GM21576 (cell line): ENCODE data around the gene ZNF74.
"Not testable (repeated sequence)": the region's sequence is repeated elsewhere in the genome, so short reads cannot be mapped to it uniquely, and the experiment has no call there.

Experiments
- ATAC-seq: cut with Tn5 transposase; IDR thresholded peaks from one replicate; pipeline ENCODE4 v1.9.1; 2021; ENCODE audit warnings: mild to moderate bottlenecking, moderate library complexity; ENCODE audit not compliant: unreplicated experiment

The ZNF74 gene

DNA sequence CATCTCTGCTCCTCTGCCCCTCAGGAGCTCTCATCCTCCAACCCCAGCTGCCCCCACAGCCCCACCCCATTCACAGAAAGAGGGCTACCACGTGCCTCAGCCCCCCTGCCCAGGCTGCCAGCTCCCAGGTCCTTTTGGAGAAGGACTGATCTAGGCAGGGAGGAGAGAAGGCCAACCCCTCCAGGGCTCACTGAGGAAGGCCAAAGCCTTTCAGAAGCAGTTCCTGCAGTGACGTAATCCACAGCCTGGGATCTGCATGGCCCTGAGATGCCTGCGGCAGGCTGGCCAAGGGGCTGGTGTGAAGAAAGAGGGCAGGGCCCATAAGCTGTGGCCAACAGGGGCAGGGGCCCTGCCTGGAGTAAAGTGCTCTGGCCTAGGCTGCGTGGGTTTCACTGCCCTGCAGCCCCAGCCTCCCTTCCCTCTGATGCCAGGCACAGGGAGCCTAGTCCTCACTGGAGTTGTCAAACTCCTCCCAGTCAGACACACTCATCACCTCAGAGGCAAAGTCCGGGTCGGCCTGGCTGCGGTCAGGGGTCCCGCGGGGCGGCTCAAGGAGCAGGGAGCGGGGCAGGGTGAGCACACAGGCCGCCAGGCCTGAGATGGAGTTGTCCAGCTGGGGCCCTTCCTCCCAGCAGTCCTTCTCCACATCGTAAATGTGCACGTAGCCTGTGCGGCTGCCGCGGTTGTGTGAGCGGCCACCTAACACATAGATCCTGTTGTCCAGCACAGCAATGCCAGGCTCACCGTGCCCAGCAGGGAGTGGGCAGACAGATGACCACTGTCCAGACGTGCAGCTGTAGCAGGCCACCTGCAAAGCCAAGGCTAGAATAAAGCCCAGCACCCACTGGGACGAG lies 47.9 kb downstream of the ZNF74 start:
- ATAC-seq, result no peak

DNA sequence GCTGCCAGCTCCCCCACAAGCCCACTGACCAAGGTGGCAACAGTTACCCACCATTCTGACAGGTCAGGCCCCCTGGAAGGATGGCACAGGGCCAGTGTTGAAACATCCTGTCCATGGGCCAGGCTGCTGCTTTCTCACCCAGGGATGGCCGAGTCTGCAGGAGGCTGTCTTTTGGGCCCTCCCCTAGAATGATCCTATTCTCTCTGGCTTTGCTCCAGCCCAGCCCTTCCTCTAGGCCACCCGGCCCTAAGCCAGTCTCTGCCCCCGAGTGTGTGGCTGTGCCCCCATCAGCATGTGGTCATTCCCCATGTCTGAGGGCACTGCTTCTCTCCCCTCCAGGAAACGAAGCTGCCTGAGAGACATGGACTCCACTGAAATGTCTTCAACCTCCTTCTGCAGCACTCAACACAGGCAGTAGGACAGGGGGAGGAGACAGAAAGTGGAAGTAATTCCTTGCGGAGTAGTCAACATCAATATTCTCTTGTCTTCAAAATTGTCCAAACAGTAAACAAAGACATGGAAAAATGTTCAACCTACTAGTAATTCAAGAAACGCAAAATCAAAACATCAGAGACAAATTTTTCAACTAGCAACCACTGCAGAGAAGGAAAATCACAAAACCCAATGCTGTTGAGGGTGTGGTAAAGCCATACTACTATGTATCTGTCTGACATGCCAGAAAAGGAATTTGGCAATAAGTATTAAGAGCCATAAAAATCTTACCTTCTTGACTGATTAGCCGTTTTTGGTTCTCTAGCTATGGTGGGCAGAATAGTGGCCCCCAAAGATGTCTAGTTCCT lies 48.7 kb downstream of the ZNF74 start:
- no peak for ATAC-seq

DNA sequence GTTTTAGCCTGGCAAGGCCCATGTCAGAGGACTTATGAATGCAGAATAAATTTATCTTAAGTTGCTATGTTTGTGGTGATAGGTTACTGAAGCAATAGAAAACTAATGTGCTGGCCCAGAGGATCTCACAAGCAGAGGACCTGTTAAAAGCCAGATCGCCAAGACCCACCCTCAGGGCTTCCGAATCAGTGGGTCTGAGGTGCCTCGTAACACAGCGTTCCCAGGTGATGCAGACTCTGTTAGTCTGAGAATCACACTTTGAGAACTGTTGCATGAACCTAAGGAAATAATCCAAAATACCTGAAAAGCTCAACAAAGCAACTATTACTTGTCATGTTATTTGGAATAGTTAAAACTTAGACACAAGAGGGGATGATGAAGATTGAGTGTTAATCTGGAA lies 50.4 kb downstream of the ZNF74 start:
- no peak for ATAC-seq

DNA sequence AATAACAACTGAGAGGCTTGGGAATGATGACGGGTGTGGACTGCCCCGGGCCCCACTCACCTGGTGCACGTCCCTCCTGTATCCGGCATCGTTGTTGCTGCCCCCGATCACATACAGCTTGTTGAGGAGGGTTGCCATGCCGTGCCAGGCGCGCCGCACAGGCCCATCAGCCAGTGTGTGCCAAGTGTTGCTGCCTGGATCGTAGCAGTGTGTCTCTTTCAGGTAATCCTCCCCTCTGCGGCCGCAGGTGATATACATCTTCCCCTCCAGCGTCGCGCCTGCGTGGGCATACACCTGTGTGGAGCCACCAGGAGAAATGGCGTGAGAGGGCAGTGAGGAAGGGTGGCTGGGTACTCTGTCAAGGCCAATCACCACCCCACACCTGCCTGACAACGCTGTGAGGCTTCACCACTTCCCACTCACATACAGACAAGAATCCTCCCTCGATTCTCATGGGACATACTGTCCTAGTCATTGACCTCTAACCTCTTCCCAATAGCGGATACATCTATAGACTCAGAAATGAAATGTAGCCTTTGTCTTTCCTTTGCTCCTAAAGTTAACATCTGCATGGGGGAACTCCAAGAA lies 52.5 kb downstream of the ZNF74 start:
- ATAC-seq, result no peak

DNA sequence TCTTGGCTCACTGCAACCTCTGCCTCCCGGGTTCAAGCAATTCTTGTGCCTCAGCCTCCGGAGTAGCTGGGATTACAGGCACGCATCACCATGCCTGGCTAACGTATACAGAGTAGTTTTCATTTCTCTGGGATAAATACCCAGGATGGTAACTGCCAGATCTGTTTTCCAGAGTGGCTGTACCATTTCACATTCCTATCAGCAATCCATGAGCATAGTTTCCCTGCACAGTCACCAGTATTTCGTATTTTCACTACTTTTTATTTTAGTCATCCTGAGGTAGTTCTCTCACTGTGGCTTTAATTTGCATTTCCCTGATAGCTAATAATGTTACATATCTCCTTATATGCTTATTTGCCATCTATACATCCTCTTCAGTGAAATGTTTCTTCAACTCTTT lies 54.7 kb downstream of the ZNF74 start:
- no peak for ATAC-seq

DNA sequence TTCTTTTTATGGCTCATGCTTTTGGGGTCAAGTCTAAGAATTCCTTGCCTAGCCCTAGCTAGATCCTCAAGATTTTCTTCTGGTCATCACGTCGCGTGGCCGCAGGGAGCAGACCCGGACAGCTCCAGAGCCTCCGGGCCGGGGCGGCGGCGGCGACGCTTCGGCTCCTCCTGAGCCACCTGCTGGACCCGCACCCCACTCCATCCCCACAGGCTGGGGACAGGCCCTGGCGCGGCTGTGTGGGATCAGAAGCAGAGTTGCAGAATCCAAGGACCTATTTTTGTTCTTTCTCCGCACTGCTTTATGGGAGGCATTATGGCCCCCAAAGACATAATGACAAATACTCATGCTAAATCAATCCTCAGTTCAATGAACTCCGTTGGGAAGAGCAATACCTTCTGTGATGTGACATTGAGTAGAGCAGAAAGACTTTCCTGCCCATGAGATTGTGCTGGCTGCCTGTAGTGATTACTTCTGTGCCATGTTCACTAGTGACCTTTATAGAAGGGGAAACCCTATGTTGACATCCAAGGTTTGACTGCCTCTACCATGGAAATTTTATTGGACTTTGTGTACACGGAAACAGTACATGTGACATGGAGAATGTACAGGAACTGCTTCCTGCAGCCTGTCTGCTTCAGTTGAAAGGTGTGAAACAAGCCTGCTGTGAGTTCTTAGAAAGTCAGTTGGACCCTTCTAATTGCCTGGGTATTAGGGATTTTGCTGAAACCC lies 56.0 kb downstream of the ZNF74 start:
- ATAC-seq, result no peak

DNA sequence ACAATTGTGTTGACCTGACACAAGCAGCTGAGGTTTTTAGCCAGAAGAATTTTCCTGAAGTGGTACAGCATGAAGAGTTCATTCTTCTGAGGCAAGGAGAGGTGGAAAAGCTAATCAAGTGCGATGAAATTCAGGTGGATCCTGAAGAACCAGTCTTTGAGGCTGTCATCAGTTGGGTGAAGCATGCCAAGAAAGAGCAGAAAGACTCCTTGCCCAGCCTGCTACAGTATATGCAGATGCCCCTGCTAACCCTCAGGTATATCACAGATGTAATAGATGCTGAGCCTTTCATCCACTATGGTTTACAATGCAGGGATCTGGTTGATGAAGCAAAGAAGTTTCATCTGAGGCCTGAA lies 56.6 kb downstream of the ZNF74 start:
- ATAC-seq, result no peak

DNA sequence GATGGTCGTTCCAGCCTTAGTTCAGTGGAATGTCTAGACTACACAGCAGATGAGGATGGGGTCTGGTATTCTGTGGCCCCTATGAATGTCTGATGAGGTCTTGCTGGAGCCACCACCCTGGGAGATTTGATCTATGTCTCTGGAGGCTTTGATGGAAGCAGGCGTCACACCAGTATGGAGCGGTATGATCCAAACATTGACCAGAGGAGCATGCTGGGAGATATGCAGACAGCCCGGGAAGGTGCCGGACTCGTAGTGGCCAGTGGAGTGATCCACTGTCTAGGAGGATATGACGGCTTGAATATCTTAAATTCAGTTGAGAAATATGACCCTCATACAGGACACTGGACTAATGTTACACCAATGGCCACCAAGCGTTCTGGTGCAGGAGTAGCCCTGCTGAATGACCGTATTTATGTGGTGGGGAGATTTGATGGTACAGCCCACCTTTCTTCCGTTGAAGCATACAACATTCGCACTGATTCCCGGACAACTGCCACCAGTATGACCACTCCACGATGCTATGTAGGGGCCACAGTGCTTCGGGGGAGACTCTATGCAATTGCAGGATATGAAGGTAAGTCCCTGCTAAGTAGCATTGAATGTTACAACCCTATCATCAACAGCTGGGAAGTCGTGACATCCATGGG lies 57.3 kb downstream of the ZNF74 start:
- not testable (repeated sequence) for ATAC-seq

DNA sequence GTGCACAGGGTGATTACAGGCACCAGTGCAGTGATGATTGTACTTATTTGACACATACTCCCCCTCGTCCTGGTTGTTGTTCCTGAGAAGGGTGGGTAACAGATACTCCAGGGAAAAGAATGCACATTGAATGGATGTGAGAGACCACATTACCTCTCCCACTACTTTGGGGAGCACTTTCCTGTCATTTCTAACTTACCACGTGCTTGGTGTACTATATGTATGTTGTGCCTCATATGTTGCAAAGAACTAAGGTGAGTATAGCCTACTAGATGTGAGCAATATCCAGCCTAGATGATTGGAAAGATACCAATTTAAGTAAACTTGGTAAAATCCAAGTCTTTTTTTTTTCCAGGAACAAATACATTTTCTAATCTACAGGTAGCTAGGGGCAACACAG lies 58.0 kb downstream of the ZNF74 start:
- ATAC-seq, result no peak

DNA sequence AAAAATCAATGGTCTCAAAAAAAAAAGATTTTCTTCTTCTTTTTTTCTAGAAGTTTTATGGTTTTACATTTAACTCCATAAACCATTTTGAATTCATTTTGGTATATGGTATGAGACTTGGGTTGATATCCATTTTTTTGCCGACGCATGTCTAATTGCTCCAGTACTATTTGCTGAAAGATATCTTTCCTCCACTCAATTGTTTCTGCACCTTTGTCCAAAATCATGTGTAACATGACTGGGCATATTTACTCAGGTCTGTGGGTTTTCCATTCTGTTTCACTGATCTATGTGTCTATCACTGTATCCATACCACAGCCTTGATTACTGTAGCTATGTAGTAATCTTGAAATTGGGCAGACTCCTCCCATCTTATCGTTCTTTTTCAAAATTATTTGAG lies 59.3 kb downstream of the ZNF74 start:
- ATAC-seq, result no peak

DNA sequence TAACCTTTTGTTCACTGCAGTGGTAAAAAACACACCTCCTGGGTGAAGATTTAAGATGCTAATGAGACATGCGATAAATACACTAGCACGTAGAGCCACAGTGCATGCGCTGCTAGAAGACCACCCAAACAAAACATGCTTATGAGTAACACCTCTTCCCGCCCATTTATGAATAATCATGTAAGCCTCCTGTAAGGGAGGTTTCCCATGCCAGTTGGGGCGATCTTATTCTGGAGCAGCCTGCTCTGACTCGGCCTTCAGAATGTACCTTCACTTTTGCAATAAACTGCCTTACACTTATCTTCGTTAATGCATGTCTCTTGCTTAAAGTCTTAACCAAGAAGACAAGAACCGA lies 61.7 kb downstream of the ZNF74 start:
- ATAC-seq, result no peak

DNA sequence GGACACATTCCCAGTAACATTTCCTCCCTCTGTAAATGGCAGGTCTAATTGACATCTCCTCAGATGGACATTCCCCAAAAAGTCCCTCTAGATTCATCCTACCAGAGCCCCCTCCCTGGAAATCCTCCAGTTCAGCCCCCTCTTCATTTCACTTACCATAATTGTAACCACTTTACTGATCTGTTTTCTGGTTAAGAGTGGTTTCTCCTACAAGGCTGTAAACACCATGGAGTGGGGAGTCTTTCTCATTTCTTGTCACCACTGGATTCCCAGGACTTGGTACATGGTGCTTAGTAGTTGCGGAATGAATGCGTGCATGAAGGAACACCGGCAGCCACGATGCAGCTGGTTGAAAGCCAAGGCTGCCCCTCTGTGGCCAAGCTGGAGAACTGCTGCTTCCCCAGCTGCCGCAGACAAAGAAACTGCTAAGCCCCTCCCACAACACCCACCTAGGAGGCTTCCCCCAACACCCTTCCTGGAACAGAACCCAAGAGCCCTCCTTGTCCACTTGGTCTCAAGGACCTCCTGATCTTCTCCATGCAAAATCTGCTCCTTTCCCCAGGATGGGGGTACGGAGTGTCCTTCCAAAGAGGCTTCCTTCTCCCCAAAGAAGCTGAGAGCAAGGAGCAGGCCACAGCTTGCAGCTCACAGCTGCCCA lies 62.2 kb downstream of the ZNF74 start:
- peak; percentile 56 for ATAC-seq

DNA sequence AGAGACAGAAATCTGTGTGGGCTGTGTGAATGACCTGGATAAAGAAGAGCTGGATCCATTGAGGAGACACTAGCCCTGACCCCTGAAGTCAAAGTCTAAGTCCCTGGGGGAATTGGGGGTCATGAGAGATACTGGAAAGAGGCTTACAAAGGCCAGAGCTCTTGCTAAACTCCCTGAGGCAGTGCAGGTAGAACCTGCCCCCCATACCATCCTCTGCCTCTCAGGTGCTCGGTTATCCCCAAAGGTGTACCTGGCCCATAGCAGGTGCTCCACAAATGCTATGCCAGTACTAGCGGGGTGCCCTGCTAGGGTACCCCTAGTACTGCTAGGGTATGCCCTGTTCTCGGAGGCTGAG lies 62.7 kb downstream of the ZNF74 start:
- ATAC-seq, result no peak

DNA sequence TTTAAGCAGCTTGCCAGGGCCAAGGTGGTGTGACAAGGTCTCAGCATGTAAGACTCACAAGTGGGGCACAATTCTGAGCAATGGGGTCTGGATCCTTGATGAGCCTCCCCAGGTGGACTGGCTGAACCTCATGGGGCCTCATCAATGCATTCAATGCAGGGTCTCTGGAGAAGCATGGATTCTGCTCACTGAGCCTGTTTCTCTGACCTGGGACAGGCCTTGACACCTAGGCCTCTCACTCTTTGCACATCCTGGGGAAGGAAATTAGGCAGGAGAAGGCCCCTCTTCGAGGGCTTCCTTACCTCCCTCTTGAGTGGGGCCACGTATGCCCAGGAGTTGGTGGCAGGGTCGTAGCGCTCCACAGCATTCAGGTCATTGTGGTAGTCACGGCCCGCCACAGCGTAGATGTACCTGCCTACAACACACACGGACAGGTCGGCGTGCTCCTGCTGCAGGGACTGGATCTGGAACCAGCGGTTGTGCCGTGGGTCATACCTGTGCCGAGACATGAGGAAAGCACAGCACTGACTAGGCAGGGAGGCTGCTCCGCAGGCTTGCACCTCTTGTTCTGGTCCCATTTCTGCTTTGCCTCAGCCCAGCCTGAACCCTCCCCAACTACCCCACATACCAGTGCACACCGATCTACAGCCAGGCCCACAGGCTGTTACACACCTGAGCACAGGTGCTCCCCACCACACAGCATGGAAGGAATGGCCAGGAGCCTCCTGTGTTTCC lies 63.7 kb downstream of the ZNF74 start:
- ATAC-seq, result no peak
